Esophagus mucosa (tissue), 1 donor: ENCODE measurements around the gene ADGRL1. TPM values are rescaled to one million over a fixed set of nuclear protein-coding genes. Genes with fewer than 3 reads are reported as not detected.

Experiments used
- ATAC-seq: fragments of 200-7000 bp; cut with Tn5 transposase; one replicate; pipeline ENCODE4 v1.9.1; 2020
- total RNA-seq: library from RNA; stranded (reverse); gene quantifications from one replicate; pipeline ENCODE4 v1.2.4, GENCODE V29; 2023
- donor health status: DM: yes; HTN: yes; CAD: no.

Gene ADGRL1
- total RNA-seq, 1 donor from 2014 or later: 5.5 TPM

- no peak for ATAC-seq
These were observed 67.2 kb downstream of the ADGRL1 start for GRCh38 chr19:14138576-14139265.

- peak; percentile 94 for ATAC-seq
These were observed 69.3 kb downstream of the ADGRL1 start, which contains the start of gene ASF1B for GRCh38 chr19:14136509-14137281. ASF1B (minus strand) TSS chr19:14136589; CDS start chr19:14136456, 133 bp downstream.

DNA sequence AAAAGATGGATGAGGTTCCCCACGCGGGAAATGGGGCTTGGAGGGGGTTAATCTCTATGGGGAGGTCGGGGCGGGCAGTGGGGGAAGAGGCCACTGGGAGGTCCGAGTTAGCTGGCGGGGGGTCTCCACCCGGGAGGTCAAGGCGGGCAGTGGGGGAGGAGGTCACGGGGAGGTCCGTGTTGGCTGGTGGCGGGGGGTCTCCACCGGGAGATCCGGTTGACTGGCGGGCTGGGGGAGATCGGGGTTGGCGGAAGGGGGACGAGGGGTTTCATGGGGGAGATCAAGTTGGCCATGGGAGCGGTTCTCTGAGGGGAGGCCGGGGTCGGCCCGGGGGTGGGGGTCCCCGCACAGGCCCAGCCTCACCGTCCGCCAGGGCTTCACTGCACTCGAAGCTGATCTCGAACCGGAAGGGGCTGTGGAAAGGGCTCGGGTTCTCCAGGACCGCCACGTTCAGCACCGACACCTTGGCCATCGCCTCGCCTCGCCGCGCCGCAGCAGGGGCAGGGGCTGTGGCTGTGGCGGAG lies 69.9 kb downstream of the ADGRL1 start:
- no peak for ATAC-seq

DNA sequence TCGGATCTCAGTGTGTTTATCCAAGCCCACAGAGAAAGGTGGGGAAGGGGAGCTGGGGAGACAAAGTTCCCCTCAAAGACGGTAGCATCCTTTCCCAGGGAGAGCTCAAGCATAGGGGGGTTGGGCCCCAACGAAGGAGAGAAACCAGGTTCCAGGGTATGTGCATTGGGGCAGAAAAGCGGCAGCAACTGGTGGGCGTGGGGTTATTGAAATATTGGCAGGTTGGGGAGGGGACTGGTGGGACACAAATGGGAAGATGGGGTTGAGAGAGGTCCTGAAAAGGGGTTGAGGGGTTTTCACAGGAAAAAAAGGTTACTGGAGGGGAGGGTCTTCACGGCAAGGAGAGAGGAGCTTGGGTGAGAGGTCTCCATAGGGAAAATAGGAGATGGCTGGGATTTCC lies 70.6 kb downstream of the ADGRL1 start:
- no peak for ATAC-seq

DNA sequence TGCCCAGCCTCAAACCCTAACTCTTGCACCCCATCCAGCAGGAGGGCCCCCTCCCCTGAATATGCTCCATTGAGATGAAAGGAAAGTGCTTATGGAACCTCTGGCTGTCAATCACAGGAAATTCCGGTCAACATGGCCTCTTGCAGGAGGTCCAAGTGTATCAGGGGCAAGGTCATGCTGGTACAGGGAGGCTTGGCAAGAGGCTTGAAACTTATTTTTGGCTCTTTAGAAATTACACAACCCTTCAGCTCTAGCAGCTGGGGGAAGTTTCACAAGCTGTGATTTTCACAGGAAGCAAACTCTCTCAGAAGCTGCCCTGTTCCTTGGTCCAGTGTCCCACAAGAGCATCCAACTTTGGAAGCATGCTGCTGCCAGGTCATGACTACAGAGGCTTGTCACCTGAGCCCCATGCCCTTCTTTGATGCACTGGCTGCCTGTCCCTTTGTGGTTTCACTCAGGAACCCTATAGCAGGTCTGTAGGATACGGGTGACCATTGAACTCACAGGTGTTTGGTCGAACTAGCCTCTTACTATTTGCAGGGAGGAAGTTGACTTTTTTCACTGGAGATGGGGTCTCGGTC lies 78.0 kb downstream of the ADGRL1 start:
- no peak for ATAC-seq

GRCh38 chr19:14127176-14127575 lies 78.8 kb downstream of the ADGRL1 start:
- peak; percentile 55 for ATAC-seq

DNA sequence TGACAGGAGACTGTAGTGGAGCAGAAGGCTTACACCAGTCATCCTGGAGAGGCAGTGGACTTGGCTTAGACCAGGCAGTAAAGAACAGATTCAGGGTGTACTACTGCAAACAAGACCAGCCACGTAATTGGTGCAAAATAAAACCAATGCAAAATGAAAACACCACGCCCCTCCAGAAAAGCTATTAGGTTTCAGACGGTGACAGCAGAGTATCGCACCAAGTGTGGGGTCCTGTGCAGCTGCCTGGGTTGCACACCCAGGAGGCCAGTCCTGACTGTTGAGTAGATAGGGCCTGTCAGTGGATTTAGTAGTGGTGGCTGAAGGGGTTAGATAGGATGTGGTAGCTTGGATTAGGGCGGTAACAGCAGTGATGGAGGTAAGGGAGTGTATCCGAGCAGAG lies 83.0 kb downstream of the ADGRL1 start:
- ATAC-seq: no peak

DNA sequence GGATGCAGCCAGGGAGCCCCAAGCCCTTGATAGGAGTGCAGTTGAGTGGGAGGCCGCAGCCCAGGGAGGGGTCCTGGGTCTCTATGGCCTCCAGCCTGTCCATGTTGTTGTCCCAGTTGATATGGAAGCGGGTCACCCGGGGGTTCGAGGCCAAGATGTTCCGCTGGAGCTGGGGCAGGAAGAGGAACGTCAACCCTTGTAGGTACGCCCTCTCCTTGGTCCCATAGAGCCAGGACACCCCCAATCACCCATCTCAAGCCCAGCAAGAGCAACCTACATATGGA lies 85.5 kb downstream of the ADGRL1 start:
- no peak for ATAC-seq

DNA sequence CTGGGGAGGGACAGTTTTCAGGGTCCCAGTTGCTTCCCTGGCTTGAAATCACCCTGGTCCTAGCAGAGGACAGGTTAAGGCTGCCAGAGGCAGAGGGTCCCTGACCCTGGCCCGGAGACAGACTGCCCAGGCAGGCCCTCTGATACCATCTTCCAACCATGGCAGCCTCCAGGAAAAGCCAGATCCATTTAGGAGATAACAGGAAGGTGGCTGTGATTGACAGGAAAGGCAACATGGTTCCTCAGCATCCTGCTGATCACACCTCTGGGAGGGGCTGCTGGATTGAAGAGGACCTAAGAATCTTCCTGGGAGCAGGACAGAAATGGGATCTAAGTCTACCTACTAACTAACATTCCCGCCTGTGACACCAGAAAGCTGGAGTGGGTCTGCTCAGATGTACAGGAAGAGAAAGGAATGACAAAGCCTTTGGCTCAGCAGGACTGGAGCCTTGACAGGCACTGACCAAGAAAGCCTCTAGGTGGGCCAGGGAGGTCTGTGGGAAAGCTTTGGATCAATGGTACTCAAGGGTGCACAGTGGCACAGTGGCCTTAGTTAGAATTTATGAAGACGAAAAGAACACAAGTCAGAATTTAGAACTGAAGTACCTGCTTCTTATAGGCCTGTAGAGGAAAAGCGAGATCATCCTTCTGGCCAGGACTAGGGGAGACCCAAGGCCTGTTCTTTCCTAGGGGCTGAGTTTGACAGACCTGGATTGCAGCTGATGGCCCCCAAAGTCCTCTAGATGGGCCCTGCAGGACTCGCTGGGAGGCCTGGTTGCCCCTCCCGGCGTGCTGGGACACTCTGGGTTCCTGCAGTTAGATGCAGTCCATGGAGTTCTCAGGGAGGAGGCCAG lies 86.1 kb downstream of the ADGRL1 start:
- no peak for ATAC-seq

DNA sequence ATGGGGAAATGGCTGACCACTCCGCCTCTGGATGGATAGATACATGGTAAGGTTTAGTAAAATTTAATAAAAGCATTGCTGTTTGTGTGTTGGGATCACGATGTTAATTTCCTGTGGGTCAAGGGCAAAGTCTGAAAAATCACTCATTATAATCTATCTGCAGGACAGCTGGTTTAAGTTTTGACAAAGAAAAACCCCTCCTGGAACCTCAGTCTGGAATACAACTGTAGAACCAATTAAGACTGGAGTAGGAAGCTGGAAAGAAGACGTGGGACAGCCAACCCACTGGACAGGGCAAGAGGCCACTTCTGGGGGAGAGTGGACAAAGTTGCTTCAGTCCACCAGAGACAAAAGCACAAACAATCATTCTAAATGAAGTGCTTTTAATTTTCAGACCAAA lies 86.8 kb downstream of the ADGRL1 start:
- no peak for ATAC-seq

GRCh38 chr19:14118165-14119051 lies 87.6 kb downstream of the ADGRL1 start:
- peak; percentile 6 for ATAC-seq

GRCh38 chr19:14117668-14118164 lies 88.3 kb downstream of the ADGRL1 start, which contains the start of gene PRKACA:
PRKACA (minus strand) TSS chr19:14117762; CDS start chr19:14117547, 215 bp downstream.
- peak; percentile 95 for ATAC-seq

DNA sequence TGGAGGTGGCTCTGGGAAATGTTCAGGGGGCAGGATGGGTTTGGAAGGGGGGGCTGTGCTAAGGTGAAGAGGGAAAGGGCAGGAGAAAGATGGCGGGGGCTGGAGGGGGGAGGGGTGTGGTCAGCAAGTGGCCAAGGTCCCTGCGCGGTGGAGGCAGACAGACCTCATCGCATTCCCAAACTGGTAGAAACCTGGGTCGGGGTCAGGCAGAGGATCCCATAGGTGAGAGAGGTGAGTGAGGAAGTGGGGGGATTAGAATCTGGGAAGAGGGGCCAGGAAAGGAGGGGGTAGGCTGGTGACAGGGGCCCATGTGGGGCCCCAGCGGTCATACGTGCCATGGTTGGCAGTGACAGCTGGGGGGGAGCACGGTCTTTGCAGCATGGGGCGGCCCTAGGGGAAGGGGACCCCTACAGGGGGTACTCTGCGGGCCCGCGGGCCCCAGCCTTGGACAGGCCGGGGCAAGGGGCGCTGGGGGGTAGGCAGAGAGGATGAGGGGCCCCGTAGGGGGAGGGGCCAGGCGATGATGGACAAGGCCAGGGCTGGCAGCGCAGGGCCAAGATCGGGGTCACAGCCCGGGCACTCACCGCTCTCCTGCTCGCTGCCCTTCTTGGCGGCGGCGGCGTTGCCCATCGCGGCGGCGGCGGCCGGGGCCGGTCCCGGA lies 88.9 kb downstream of the ADGRL1 start:
- ATAC-seq: no peak

- ATAC-seq: no peak
These were observed 89.4 kb downstream of the ADGRL1 start for GRCh38 chr19:14116525-14116917.

- ATAC-seq: no peak
These were observed 90.2 kb downstream of the ADGRL1 start for GRCh38 chr19:14115756-14116155.

GRCh38 chr19:14114854-14115253 lies 91.1 kb downstream of the ADGRL1 start:
- no peak for ATAC-seq

DNA sequence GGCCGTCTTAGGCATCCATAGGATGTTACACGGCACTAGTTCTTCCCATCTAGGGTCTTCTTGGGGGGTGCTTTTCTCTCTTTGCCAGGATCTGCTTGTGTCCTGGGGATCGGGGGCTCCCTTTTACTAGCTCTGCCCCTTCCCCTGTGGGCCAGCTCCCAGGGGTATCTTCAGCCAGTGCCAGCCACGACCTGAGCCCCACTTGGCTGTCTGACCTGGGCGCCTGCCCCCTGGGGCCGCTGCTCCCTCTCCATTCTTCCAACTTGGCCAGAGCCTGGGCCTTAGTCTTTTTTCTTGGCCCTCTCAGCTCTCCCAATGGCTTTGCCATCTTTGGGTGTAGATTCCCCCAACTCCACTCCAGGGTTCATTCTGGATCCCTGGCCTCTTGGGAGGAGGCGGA lies 91.5 kb downstream of the ADGRL1 start:
- ATAC-seq: no peak

- no peak for ATAC-seq
These were observed 92.1 kb downstream of the ADGRL1 start for GRCh38 chr19:14113762-14114414.

GRCh38 chr19:14112809-14113385 lies 93.1 kb downstream of the ADGRL1 start:
- no peak for ATAC-seq
